ENCODE data around the gene VSTM2B. TPM values are rescaled to one million over a fixed set of nuclear protein-coding genes. Genes with fewer than 3 reads are reported as not detected.

VSTM2B gene
- total RNA-seq, 1 experiment from 2014 or later, result not detected

DNA sequence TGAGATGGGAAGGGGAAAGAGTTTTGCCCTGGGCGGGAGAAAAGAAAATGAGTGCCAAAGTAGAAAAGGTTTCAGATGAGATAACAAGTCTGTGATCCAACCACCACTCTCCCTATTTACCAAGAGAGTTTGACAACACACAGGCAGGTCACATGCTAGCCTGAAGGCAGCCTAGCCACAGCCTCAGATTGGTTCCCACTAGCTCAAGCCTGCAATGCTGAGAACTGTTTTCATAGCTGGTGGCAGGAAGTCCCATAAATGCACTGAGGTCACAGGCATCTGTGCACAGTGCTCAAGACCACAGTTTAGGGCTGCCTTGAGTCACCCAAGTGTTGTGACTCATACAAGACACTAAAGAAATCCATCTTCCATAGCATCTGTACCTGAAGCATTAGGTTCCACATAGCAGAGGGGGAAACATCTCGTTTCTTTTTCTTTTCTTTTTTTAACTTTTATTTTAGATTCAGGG is 61.8 kb downstream of the VSTM2B start:
- Histone ChIP-seq H3K9me2 (ENCODE audit: insufficient read depth) (no peaks in the 10 kb centered on the region), H3K4me3 (no peak overlapping the region), H3F3A (ENCODE audit: insufficient read depth, low read depth) (no peaks in the 10 kb centered on the region), H3K4me1 (replicated peaks; ENCODE audit: insufficient read depth) (no peaks in the 10 kb centered on the region), H2AFZ (no peak overlapping the region), H4K20me1 (ENCODE audit: insufficient read depth) (no peaks in the 10 kb centered on the region), H3K79me2 (ENCODE audit: low read depth) (no peaks in the 10 kb centered on the region), H3K27ac (no peak overlapping the region), H3K9me3 (ENCODE audit: insufficient read depth, low read depth) (no peaks in the 10 kb centered on the region), H3K4me2 (no peak overlapping the region), H3K27me3 (ENCODE audit: insufficient read depth, low read depth) (peaks cover 82% of the 10 kb centered on the region), H3K36me3 (ENCODE audit: low read depth) (no peaks in the 10 kb centered on the region)
- BruUV-seq (replicated peaks), result no TSS peak
- POLR2A ChIA-PET (ENCODE audit: unreplicated experiment), result no interaction called here
- CTCF ChIA-PET, result no interaction called here
- intact Hi-C loops (cut with micrococcal nuclease; ENCODE audit: unreplicated experiment), result no loop called here
- no peak for DNase-seq
- TF ChIP-seq, protein P1, sequence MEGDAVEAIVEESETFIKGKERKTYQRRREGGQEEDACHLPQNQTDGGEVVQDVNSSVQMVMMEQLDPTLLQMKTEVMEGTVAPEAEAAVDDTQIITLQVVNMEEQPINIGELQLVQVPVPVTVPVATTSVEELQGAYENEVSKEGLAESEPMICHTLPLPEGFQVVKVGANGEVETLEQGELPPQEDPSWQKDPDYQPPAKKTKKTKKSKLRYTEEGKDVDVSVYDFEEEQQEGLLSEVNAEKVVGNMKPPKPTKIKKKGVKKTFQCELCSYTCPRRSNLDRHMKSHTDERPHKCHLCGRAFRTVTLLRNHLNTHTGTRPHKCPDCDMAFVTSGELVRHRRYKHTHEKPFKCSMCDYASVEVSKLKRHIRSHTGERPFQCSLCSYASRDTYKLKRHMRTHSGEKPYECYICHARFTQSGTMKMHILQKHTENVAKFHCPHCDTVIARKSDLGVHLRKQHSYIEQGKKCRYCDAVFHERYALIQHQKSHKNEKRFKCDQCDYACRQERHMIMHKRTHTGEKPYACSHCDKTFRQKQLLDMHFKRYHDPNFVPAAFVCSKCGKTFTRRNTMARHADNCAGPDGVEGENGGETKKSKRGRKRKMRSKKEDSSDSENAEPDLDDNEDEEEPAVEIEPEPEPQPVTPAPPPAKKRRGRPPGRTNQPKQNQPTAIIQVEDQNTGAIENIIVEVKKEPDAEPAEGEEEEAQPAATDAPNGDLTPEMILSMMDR (conservative IDR thresholded peaks at IDR 0.05), result no peak
- TF ChIP-seq EZH2 (IDR thresholded peaks at IDR 0.05; ENCODE audit: low read depth), result no peak

DNA sequence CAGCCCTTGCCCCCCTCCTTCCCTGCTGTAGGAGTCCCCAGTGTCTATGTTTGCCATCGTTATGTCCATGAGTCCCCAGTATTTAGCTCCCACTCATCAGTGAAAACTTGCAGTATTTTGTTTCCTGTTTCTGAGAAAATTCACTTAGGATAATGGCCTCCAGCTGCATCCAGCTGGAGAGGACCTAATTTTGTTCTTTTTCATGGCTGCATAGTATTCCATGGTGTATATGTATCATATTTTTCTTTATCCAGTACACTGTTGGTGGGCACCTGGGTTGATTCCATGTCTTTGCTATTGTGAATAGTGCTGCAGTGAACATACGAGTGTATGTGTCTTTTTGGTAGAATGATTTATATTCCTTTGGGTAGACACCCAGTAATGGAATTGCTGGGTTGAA is 62.3 kb downstream of the VSTM2B start:
- no peak for TF ChIP-seq EZH2 (IDR thresholded peaks at IDR 0.05; ENCODE audit: low read depth)
- TF ChIP-seq, protein P1 (conservative IDR thresholded peaks at IDR 0.05), result no peak
- H3K4me3 ChIP-seq, result no peak overlapping the region
- ChIA-PET POLR2A (ENCODE audit: unreplicated experiment) (no interaction called here), CTCF (no interaction called here)
- no peak overlapping the region for H3K27ac ChIP-seq
- no peaks in the 10 kb centered on the region for H4K20me1 ChIP-seq (ENCODE audit: insufficient read depth)
- no peaks in the 10 kb centered on the region for H3K4me1 ChIP-seq (replicated peaks; ENCODE audit: insufficient read depth)
- no peaks in the 10 kb centered on the region for H3K9me3 ChIP-seq (ENCODE audit: insufficient read depth, low read depth)
- no peaks in the 10 kb centered on the region for H3K36me3 ChIP-seq (ENCODE audit: low read depth)
- peaks cover 83% of the 10 kb centered on the region for H3K27me3 ChIP-seq (ENCODE audit: insufficient read depth, low read depth)
- no peaks in the 10 kb centered on the region for H3F3A ChIP-seq (ENCODE audit: insufficient read depth, low read depth)
- no peaks in the 10 kb centered on the region for H3K9me2 ChIP-seq (ENCODE audit: insufficient read depth)
- no peaks in the 10 kb centered on the region for H3K79me2 ChIP-seq (ENCODE audit: low read depth)
- no peak overlapping the region for H2AFZ ChIP-seq
- intact Hi-C loops (cut with micrococcal nuclease; ENCODE audit: unreplicated experiment), result no loop called here
- H3K4me2 ChIP-seq, result no peak overlapping the region
- no TSS peak for BruUV-seq (replicated peaks)
- DNase-seq, result no peak

DNA sequence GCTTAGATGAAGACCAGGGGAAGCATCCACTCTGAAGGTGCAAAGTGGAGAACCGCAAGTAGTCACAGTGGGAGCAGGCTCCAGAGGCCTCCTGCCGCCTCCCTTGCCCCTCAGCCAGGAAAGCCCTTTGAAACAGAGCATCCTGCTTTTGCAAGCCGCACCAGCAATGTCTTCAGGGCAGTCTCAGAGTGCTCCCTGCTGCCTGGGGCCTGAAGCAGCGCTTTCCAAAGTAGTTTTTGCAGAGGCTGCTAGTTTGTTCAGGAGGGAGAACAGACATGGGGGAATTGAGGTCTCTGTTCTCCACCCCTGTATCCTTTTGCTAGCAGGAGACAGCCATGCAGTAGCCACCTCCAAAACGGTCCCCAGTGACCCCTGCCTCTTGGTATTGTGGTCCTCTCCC is 64.5 kb downstream of the VSTM2B start:
- Histone ChIP-seq H3K9me2 (ENCODE audit: insufficient read depth) (no peaks in the 10 kb centered on the region), H3K27ac (no peak overlapping the region), H3F3A (ENCODE audit: insufficient read depth, low read depth) (no peaks in the 10 kb centered on the region), H3K9me3 (ENCODE audit: insufficient read depth, low read depth) (no peaks in the 10 kb centered on the region), H2AFZ (no peak overlapping the region), H3K4me2 (no peak overlapping the region), H4K20me1 (ENCODE audit: insufficient read depth) (no peaks in the 10 kb centered on the region), H3K4me1 (replicated peaks; ENCODE audit: insufficient read depth) (no peaks in the 10 kb centered on the region), H3K79me2 (ENCODE audit: low read depth) (no peaks in the 10 kb centered on the region), H3K27me3 (ENCODE audit: insufficient read depth, low read depth) (peaks cover 94% of the 10 kb centered on the region), H3K4me3 (no peak overlapping the region), H3K36me3 (ENCODE audit: low read depth) (no peaks in the 10 kb centered on the region)
- no TSS peak for BruUV-seq (replicated peaks)
- CTCF ChIA-PET, result no interaction called here
- intact Hi-C loops (cut with micrococcal nuclease; ENCODE audit: unreplicated experiment), result no loop called here
- no peak for DNase-seq
- POLR2A ChIA-PET (ENCODE audit: unreplicated experiment), result no interaction called here
- TF ChIP-seq EZH2 (IDR thresholded peaks at IDR 0.05; ENCODE audit: low read depth), result no peak

DNA sequence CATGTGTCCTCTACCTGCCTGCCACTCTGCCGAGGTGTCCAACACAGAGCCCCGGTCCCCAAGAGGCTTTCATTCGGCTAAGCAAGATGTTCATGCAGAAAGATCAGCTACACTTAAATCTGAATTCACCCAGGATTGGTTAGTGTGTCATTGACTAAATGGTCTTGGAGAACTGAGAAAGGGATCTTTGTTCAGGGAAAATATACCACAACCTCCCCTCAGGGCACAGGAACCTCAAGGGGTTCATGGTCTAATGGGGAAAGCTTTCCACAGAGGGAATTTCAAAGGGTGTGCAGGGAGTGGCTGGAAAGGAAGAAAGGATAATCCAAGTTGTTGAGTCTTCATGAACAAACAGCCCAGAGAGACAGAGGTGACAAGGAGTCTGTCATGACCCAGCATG is 65.9 kb downstream of the VSTM2B start:
- Histone ChIP-seq H3K36me3 (ENCODE audit: low read depth) (no peaks in the 10 kb centered on the region), H3K9me3 (ENCODE audit: insufficient read depth, low read depth) (no peaks in the 10 kb centered on the region), H2AFZ (no peak overlapping the region), H3K4me3 (no peak overlapping the region), H3K27ac (no peak overlapping the region), H4K20me1 (ENCODE audit: insufficient read depth) (no peaks in the 10 kb centered on the region), H3K4me1 (replicated peaks; ENCODE audit: insufficient read depth) (no peaks in the 10 kb centered on the region), H3K4me2 (no peak overlapping the region), H3K79me2 (ENCODE audit: low read depth) (no peaks in the 10 kb centered on the region), H3F3A (ENCODE audit: insufficient read depth, low read depth) (no peaks in the 10 kb centered on the region), H3K27me3 (ENCODE audit: insufficient read depth, low read depth) (peaks cover 97% of the 10 kb centered on the region), H3K9me2 (ENCODE audit: insufficient read depth) (no peaks in the 10 kb centered on the region)
- ChIA-PET CTCF (no interaction called here), POLR2A (ENCODE audit: unreplicated experiment) (no interaction called here)
- no TSS peak for BruUV-seq (replicated peaks)
- intact Hi-C loops (cut with micrococcal nuclease; ENCODE audit: unreplicated experiment), result no loop called here
- no peak for TF ChIP-seq EZH2 (IDR thresholded peaks at IDR 0.05; ENCODE audit: low read depth)
- TF ChIP-seq, protein P1 (conservative IDR thresholded peaks at IDR 0.05), result no peak
- DNase-seq, result no peak
